ENCODE results near the gene GALNS.

The GALNS gene

DNA sequence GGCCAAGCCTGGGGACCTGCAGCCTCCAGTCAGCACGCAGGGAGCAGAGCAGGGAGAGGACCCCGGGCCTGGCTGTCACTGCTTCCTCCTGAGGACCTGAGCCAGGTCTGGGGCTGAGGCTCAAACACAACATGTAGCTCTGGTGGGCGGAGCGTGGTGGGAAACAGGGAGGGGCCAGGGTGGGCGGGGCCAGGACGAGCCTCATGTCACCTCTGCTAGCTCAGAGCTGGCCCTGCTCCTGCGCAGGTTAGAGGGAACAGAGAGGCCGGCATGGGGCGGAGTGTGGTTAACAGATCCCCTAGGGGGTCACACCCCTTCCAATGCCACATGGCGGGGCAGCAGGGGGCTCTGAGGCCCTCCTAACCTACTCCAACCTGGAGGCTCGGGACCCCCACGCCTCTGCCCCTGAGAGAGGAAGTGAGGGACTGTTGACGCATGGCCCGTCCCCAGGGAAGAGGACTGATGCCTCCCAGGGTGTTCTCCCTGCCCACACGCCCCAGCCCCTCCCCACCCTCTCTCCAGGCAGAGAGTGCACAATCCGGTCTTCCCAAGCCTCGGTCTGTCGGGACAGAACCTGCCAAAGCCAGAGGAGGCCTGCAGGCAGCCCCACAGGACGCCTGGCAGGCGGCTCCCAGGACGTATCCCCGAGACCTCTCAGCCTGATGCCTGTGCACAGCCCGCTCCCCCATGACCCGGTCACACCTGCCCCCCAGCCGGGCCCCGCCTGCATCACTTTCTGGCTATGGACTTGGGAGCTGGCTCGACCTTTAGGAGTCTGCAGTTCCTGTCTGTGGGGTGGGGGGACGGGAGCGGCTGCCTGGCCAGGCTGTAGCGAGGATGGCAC, 86.9 kb downstream of the GALNS start:
- DNase-seq (ENCODE audit: low read depth in 2 of 2): no peak

GRCh38 chr16:88768071-88768783, 88.5 kb downstream of the GALNS start:
- no peak for DNase-seq (ENCODE audit: low read depth in 2 of 2)

DNA sequence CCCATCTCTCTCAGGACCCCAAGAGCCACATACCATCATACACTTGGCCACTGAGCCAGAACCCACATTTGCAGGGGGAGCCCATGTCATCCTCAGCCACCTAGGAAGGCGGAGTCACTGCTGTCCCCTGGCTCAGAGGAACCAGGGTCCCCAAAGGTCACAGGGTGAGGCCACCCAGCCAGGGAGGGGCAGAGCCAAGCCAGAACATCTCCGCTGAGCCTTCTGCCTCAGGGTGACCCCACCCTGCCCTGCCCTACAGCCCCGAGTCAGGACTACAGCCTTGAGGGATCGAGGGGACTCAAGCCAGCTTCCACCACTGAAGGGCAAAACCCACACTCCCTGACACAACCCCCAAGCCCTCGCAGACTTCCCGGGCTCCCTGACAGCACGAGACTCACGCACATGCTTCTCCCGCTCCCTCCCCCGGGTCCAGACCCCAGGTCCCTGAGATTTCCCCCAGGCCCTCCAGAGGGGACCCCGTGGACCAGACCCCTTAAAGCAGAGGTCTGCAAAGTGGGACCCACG, 89.1 kb downstream of the GALNS start:
- no peak for DNase-seq (ENCODE audit: low read depth in 2 of 2)

- DNase-seq (ENCODE audit: low read depth in 2 of 2): no peak
Observed at GRCh38 chr16:88766975-88767374, 89.8 kb downstream of the GALNS start.

DNA sequence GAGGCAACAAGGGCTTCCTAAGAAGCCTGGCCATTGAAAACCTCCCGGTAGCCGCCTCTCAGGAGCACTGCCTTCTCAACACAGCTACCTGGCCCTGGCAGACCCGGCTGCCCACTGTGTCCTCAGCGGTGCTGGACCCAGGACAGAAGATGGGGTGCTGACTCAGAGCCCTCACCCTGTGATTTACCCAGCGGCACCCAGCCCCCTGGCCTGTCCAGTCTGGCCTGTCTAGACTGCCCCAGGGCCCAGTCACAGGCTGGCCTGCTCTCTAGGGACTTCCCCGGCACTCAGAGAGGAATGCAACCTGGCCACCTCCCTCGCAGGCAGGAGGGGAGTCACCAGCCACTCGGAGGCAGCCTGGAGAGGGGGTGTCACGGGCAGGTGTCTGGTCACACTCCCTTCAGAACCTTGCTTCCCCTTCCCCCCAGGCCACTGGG, 91.8 kb downstream of the GALNS start:
- no peak for DNase-seq (ENCODE audit: low read depth in 2 of 2)

DNA sequence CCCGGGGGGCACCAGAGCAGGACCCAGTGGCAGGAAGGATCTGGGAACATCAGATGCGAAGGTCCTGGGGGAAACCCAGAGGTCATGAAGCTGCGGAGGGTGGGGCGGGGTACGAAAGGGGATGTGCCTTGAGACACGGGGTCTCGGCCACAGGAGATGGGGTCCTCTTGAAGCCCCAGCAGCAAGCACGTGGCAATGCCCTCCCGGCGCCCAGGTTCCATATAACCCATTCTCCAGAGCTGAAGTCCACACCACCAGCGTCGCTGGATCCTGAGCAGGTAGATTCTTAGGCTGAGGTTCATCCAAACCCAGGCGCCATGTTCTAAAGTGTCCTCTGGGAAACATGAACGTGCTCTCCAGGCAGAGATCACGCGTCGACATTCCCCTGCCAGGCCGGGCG, 92.7 kb downstream of the GALNS start:
- no peak for DNase-seq (ENCODE audit: low read depth in 2 of 2)
